Superior temporal gyrus (tissue), 1 donor: ENCODE results near the gene RAD54L.
"Not testable (repeated sequence)": the region's sequence is repeated elsewhere in the genome, so short reads cannot be mapped to it uniquely, and the experiment has no call there.

Experiments
- DNase-seq: peaks from one replicate; pipeline ENCODE4 v3.0.0-alpha.2; 2016; ENCODE audit errors: extremely low spot score

RAD54L gene

GRCh38 chr1:46319960-46320914 lies 72.7 kb downstream of the RAD54L start:
- DNase-seq, result not testable (repeated sequence)

- DNase-seq, result not testable (repeated sequence)
Measured at GRCh38 chr1:46322191-46322590, 74.6 kb downstream of the RAD54L start.

- not testable (repeated sequence) for DNase-seq
Measured at GRCh38 chr1:46325285-46326076, 77.9 kb downstream of the RAD54L start.
